Measurements from ENCODE around the gene OR1M1.

DNA sequence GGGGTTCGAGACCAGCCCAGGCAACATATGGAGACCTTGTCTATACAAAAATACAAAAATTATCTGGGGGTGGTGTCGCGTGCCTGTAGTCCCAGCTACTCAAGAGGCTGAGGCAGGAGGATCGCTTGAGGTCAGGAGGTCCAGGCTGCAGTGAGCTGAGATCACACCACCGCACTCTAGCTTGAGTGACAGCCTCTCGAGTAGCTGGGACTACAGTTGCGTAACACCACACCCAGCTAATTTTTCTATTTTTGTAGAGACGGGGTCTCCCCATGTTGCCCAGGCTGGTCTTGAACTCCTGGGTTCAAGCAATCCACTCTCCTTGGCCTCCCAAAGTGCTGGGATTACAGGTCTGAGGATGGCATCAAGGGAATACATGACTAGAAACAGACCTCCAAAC is 45.8 kb upstream of the OR1M1 start:
- no peak for TF ChIP-seq POLR2A (IDR thresholded peaks at IDR 0.05)
- TF ChIP-seq, protein P1, sequence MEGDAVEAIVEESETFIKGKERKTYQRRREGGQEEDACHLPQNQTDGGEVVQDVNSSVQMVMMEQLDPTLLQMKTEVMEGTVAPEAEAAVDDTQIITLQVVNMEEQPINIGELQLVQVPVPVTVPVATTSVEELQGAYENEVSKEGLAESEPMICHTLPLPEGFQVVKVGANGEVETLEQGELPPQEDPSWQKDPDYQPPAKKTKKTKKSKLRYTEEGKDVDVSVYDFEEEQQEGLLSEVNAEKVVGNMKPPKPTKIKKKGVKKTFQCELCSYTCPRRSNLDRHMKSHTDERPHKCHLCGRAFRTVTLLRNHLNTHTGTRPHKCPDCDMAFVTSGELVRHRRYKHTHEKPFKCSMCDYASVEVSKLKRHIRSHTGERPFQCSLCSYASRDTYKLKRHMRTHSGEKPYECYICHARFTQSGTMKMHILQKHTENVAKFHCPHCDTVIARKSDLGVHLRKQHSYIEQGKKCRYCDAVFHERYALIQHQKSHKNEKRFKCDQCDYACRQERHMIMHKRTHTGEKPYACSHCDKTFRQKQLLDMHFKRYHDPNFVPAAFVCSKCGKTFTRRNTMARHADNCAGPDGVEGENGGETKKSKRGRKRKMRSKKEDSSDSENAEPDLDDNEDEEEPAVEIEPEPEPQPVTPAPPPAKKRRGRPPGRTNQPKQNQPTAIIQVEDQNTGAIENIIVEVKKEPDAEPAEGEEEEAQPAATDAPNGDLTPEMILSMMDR (IDR thresholded peaks at IDR 0.05), result no peak
